GM15510 (cell line): Measurements from ENCODE around the gene NLRP10.

Source experiments
- POLR2A ChIP-seq: IDR thresholded peaks from 3 replicates; pipeline ENCODE4 v1.6.1; 2011; ENCODE audit warnings: borderline replicate concordance; ENCODE audit not compliant: insufficient read length; ENCODE audit errors: extremely low read depth

NLRP10 gene

DNA sequence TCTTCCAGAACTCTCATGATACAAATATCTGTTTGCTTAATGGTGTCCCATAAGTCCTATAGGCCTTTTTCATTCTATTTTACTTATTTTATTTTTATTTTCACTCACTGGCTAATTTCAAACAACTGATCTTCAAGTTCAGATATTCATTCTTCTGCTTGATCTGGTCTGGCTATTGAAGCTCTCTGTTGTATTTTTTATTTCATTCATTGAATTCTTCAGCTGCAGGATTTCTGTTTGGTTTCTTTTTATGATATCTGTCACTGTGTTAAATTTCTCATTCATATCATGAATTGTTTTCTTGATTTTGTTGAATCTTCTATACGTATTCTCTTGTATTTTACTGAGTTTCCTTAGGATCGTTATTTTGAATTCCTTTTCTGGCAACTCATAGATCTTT is 21.1 kb downstream of the NLRP10 start:
- no peak for TF ChIP-seq POLR2A

GRCh38 chr11:7941608-7942007 is 23.6 kb downstream of the NLRP10 start, which contains the start of gene OR10A3:
OR10A3 (minus strand) TSS chr11:7941708; CDS start chr11:7939520, 2,188 bp downstream.
- no peak for TF ChIP-seq POLR2A

DNA sequence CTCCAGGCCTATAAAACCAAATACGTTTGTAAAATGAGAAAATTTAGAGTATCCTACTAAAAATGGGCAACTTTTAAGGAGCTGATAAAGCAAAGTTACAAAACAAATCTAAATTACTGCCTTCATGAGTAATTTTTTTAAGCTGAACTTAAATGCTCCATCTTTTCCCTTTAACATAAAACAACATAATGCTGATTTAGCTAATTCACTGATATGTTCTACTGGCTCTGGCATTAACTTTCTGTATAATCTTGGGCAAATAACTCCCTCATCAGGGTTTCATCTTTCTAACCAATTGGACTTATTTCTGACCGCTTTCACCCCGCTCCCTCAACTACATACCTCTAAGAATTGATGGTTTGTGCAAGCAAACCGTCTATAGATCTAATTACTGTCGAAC is 24.1 kb downstream of the NLRP10 start:
- TF ChIP-seq POLR2A: no peak

- no peak for TF ChIP-seq POLR2A
Measured at GRCh38 chr11:7936615-7937014, 28.6 kb downstream of the NLRP10 start.

- no peak for TF ChIP-seq POLR2A
Measured at GRCh38 chr11:7931168-7931567, 34.1 kb downstream of the NLRP10 start, which contains the start of gene OR10A6. OR10A6 (minus strand) TSS chr11:7931268; CDS start chr11:7928662, 2,606 bp downstream.

- TF ChIP-seq POLR2A: no peak
Measured at GRCh38 chr11:7927635-7928034, 37.6 kb downstream of the NLRP10 start.

- no peak for TF ChIP-seq POLR2A
Measured at GRCh38 chr11:7924536-7924935, 40.7 kb downstream of the NLRP10 start.

GRCh38 chr11:7918141-7918540 is 47.1 kb downstream of the NLRP10 start:
- TF ChIP-seq POLR2A: no peak
